GM23338 (cell line): ENCODE data around the gene UNK. TPM values are rescaled to one million over a fixed set of nuclear protein-coding genes. Genes with fewer than 3 reads are reported as not detected.

ENCODE experiments used
- ATAC-seq: fragments of 200-7000 bp; cut with Tn5 transposase; 3 replicates; pipeline ENCODE4 v1.9.1; 2020
- DNase-seq: peaks from one replicate; pipeline ENCODE4 v3.0.0-alpha.2; 2015; ENCODE audit warnings: low spot score
- H2AFZ ChIP-seq: fragments of 200-600 bp; sonication (generic); 2 replicates; pipeline ENCODE4 v1.8.0; 2016; ENCODE audit warnings: antibody characterized with exemption, mild to moderate bottlenecking, moderate library complexity
- H3F3A ChIP-seq: fragments of 200-600 bp; sonication (generic); replicated peaks from 2 replicates; pipeline ENCODE4 v1.8.0; 2017; ENCODE audit warnings: antibody characterized with exemption, mixed run types, low read depth
- H3K27ac ChIP-seq: fragments of 200-600 bp; sonication (generic); 2 replicates; pipeline ENCODE4 v1.6.1; 2016; ENCODE audit warnings: low read depth
- H3K27me3 ChIP-seq: fragments of 200-600 bp; sonication (generic); 2 replicates; pipeline ENCODE4 v1.8.0; 2016; ENCODE audit warnings: mild to moderate bottlenecking, mixed run types, moderate library complexity; ENCODE audit not compliant: insufficient read depth
- H3K36me3 ChIP-seq: fragments of 200-600 bp; sonication (generic); 2 replicates; pipeline ENCODE4 v1.8.0; 2016; ENCODE audit warnings: mild to moderate bottlenecking; ENCODE audit not compliant: insufficient read depth
- H3K4me1 ChIP-seq: fragments of 200-600 bp; sonication (generic); 2 replicates; pipeline ENCODE4 v1.8.0; 2016; ENCODE audit warnings: mild to moderate bottlenecking, moderate library complexity; ENCODE audit not compliant: insufficient read depth
- H3K4me2 ChIP-seq: fragments of 200-600 bp; sonication (generic); 2 replicates; pipeline ENCODE4 v1.7.1; 2017; ENCODE audit warnings: mixed run types
- H3K4me3 ChIP-seq: fragments of 200-600 bp; sonication (generic); 2 replicates; pipeline ENCODE4 v1.6.1; 2016; ENCODE audit warnings: mixed run types
- H3K79me2 ChIP-seq: fragments of 200-600 bp; sonication (generic); replicated peaks from 2 replicates; pipeline ENCODE4 v1.8.0; 2017; ENCODE audit warnings: mild to moderate bottlenecking; ENCODE audit not compliant: insufficient read depth
- H3K9me2 ChIP-seq: fragments of 200-600 bp; sonication (generic); 2 replicates; pipeline ENCODE4 v1.8.0; 2017; ENCODE audit not compliant: insufficient read depth
- H4K20me1 ChIP-seq: fragments of 200-600 bp; sonication (generic); replicated peaks from 2 replicates; pipeline ENCODE4 v1.8.0; 2017; ENCODE audit warnings: mild to moderate bottlenecking; ENCODE audit not compliant: insufficient read depth
- H3K27ac Mint-ChIP-seq: 2 replicates; pipeline ENCODE4 v1.8.0; 2020; ENCODE audit warnings: inconsistent platforms, mild to moderate bottlenecking, moderate library complexity, mixed read lengths
- H3K27me3 Mint-ChIP-seq: 3 replicates; pipeline ENCODE4 v1.8.0; 2022; ENCODE audit warnings: low read depth, mild to moderate bottlenecking, moderate library complexity, mixed read lengths, inconsistent platforms; ENCODE audit not compliant: insufficient read depth, poor library complexity
- H3K36me3 Mint-ChIP-seq: 3 replicates; pipeline ENCODE4 v1.8.0; 2021; ENCODE audit warnings: low read depth, mild to moderate bottlenecking, inconsistent platforms, moderate library complexity, mixed read lengths
- H3K4me1 Mint-ChIP-seq: 3 replicates; pipeline ENCODE4 v1.8.0; 2020; ENCODE audit warnings: mild to moderate bottlenecking, inconsistent platforms, mixed read lengths
- H3K4me3 Mint-ChIP-seq: 3 replicates; pipeline ENCODE4 v1.8.0; 2021; ENCODE audit warnings: moderate library complexity, mild to moderate bottlenecking, inconsistent platforms, mixed read lengths
- H3K9me3 Mint-ChIP-seq: 3 replicates; pipeline ENCODE4 v1.8.0; 2020; ENCODE audit warnings: moderate library complexity, mild to moderate bottlenecking, inconsistent platforms, mixed read lengths
- CREB1 ChIP-seq: fragments of 250-450 bp; sonication (Bioruptor Pico); IDR thresholded peaks from 2 replicates; pipeline ENCODE4 v1.5.0; 2020; ENCODE audit warnings: low read depth, mild to moderate bottlenecking, moderate library complexity
- CTCF ChIP-seq, 2 experiments: fragments of 200-600 bp in 1 of 2; sonication (generic) in 1 of 2; conservative IDR thresholded peaks; 2 replicates each; pipeline versions ENCODE4 v1.5.1 to v1.6.1; 2016 to 2017; ENCODE audit warnings: antibody characterized with exemption in 2 of 2, low read depth in 2 of 2, mild to moderate bottlenecking in 2 of 2, moderate library complexity in 1 of 2
- EZH2 ChIP-seq: fragments of 200-600 bp; sonication (generic); IDR thresholded peaks from one replicate; pipeline ENCODE4 v1.8.0; 2017; ENCODE audit warnings: antibody characterized with exemption, mild to moderate bottlenecking, low read depth; ENCODE audit not compliant: unreplicated experiment
- EZH2phosphoT487 ChIP-seq: fragments of 200-600 bp; sonication (generic); IDR thresholded peaks from one replicate; pipeline ENCODE4 v1.8.1; 2018; ENCODE audit warnings: antibody characterized with exemption; ENCODE audit not compliant: unreplicated experiment
- NANOG ChIP-seq: IDR thresholded peaks from 2 replicates; pipeline ENCODE4 v1.6.1; 2016; ENCODE audit warnings: antibody characterized with exemption, borderline replicate concordance
- POLR2AphosphoS5 ChIP-seq: IDR thresholded peaks from 2 replicates; pipeline ENCODE4 v1.6.1; 2016; ENCODE audit warnings: antibody characterized with exemption, low read depth
- STAT1 ChIP-seq: IDR thresholded peaks from one replicate; pipeline ENCODE4 v1.6.1; 2016; ENCODE audit warnings: antibody characterized with exemption; ENCODE audit not compliant: unreplicated experiment
- ZNF114 ChIP-seq: fragments of 250-450 bp; sonication (Bioruptor Pico); IDR thresholded peaks from 2 replicates; pipeline ENCODE4 v1.5.0; 2020; ENCODE audit warnings: mild to moderate bottlenecking, moderate library complexity
- ZNF331 ChIP-seq: fragments of 250-450 bp; sonication (Bioruptor Pico); IDR thresholded peaks from 2 replicates; pipeline ENCODE4 v1.5.0; 2020; ENCODE audit warnings: low read depth, mild to moderate bottlenecking, moderate library complexity
- polyA plus RNA-seq: library from polyadenylated mRNA; unstranded; fragments of >200 nt; fragmentation: Nextera tagmentation; extraction: Ambion mirVana; gene quantifications from 2 replicates; pipeline ENCODE4 v1.2.1, GENCODE V29; 2016
- total RNA-seq: library from RNA; depleted of rRNA; stranded (reverse); fragments of >200 nt; shearing (Covaris generic); gene quantifications from 2 replicates; pipeline ENCODE4 v1.2.3, GENCODE V29; 2014

Gene UNK
- total and polyA plus RNA-seq, 2 experiments from 2014 or later = 21.8 to 65.2 TPM

GRCh38 chr17:75813081-75814020, 28.7 kb downstream of the UNK start:
- H3K36me3 ChIP-seq = no peaks in the 10 kb centered on the region

GRCh38 chr17:75814021-75814395, 29.4 kb downstream of the UNK start:
- Mint-ChIP-seq H3K36me3 (peaks cover 43% of the 10 kb centered on the region), H3K27me3 (peaks cover 2% of the 10 kb centered on the region), H3K4me3 (no peak overlapping the region), H3K9me3 (no peaks in the 10 kb centered on the region), H3K27ac (no peak overlapping the region), H3K4me1 (no peaks in the 10 kb centered on the region)
- DNase-seq (no peak), ATAC-seq (no peak)
- Histone ChIP-seq H3K4me2 (no peak overlapping the region), H4K20me1 (no peaks in the 10 kb centered on the region; the same call in none of the 2 replicates), H3K4me1 (no peaks in the 10 kb centered on the region), H3K79me2 (no peaks in the 10 kb centered on the region), H3F3A (no peaks in the 10 kb centered on the region), H3K27ac (no peak overlapping the region), H3K27me3 (no peaks in the 10 kb centered on the region), H3K36me3 (no peaks in the 10 kb centered on the region; the same call in 1 of the 2 replicates), H2AFZ (no peak overlapping the region), H3K4me3 (no peak overlapping the region), H3K9me2 (no peaks in the 10 kb centered on the region)
- no peak for TF ChIP-seq ZNF114

More at GRCh38 chr17:75813081-75814020, 28.7 kb downstream of the UNK start:
- Histone ChIP-seq H3F3A (no peaks in the 10 kb centered on the region; the same call in 1 of the 2 replicates), H2AFZ (no peak overlapping the region), H3K4me1 (no peaks in the 10 kb centered on the region), H3K4me2 (no peak overlapping the region), H3K27ac (no peak overlapping the region), H3K9me2 (no peaks in the 10 kb centered on the region), H3K27me3 (no peaks in the 10 kb centered on the region), H4K20me1 (no peaks in the 10 kb centered on the region; the same call in none of the 2 replicates), H3K79me2 (no peaks in the 10 kb centered on the region), H3K4me3 (no peak overlapping the region)
- ATAC-seq (no peak), DNase-seq (no peak)
- Mint-ChIP-seq H3K36me3 (peaks cover 36% of the 10 kb centered on the region), H3K4me1 (no peaks in the 10 kb centered on the region), H3K27me3 (peaks cover 6% of the 10 kb centered on the region), H3K27ac (no peak overlapping the region), H3K9me3 (no peaks in the 10 kb centered on the region; the same call in 2 of the 3 replicates), H3K4me3 (no peak overlapping the region)
- TF ChIP-seq EZH2 (no peak), EZH2phosphoT487 (no peak), STAT1 (no peak), ZNF114 (no peak), ZNF331 (no peak), POLR2AphosphoS5 (no peak), CTCF (conservative IDR thresholded peaks at IDR 0.05; ENCODE audit: low read depth in 2 of 2) (no peak)

GRCh38 chr17:75814900-75815373, 30.3 kb downstream of the UNK start:
- Histone ChIP-seq H3K27ac (no peak overlapping the region), H3K4me1 (no peaks in the 10 kb centered on the region), H3K36me3 (no peaks in the 10 kb centered on the region; the same call in 1 of the 2 replicates), H3K27me3 (no peaks in the 10 kb centered on the region), H3K4me3 (no peak overlapping the region), H4K20me1 (no peaks in the 10 kb centered on the region; the same call in none of the 2 replicates), H2AFZ (no peak overlapping the region), H3F3A (no peaks in the 10 kb centered on the region), H3K9me2 (no peaks in the 10 kb centered on the region), H3K79me2 (no peaks in the 10 kb centered on the region), H3K4me2 (no peak overlapping the region)
- Mint-ChIP-seq H3K27me3 (peaks cover 2% of the 10 kb centered on the region), H3K9me3 (no peaks in the 10 kb centered on the region), H3K36me3 (peaks cover 51% of the 10 kb centered on the region), H3K4me1 (no peaks in the 10 kb centered on the region), H3K4me3 (no peak overlapping the region), H3K27ac (no peak overlapping the region)
- DNase-seq (no peak), ATAC-seq (no peak)
- TF ChIP-seq EZH2phosphoT487 (no peak), ZNF114 (no peak), NANOG (no peak), ZNF331 (no peak), CREB1 (CRISPR knock-in tag) (no peak)
